HFFc6 (cell line): ENCODE results near the gene CAST. TPM values are rescaled to one million over a fixed set of nuclear protein-coding genes. Genes with fewer than 3 reads are reported as not detected.

Experiments used
- DNase-seq: peaks from one replicate; pipeline ENCODE4 v3.0.0-alpha.2; 2018
- H3K27ac Mint-ChIP-seq: 2 replicates; pipeline ENCODE4 v1.8.0; 2020; ENCODE audit warnings: mild to moderate bottlenecking, mixed read lengths
- H3K27me3 Mint-ChIP-seq: 2 replicates; pipeline ENCODE4 v1.8.0; 2021; ENCODE audit warnings: mild to moderate bottlenecking, moderate library complexity, mixed read lengths; ENCODE audit not compliant: insufficient read depth
- H3K36me3 Mint-ChIP-seq: 2 replicates; pipeline ENCODE4 v1.8.0; 2021; ENCODE audit warnings: low read depth, mixed read lengths
- H3K4me1 Mint-ChIP-seq: 2 replicates; pipeline ENCODE4 v1.8.0; 2020; ENCODE audit warnings: low read depth, mixed read lengths
- H3K4me3 Mint-ChIP-seq: 2 replicates; pipeline ENCODE4 v1.8.0; 2020; ENCODE audit warnings: mild to moderate bottlenecking, moderate library complexity, mixed read lengths
- H3K9me3 Mint-ChIP-seq: 2 replicates; pipeline ENCODE4 v1.8.0; 2020; ENCODE audit warnings: mild to moderate bottlenecking, mixed read lengths
- CTCF ChIP-seq: fragments of 200-600 bp; sonication (generic); IDR thresholded peaks from 2 replicates; pipeline ENCODE4 v1.5.0; 2021; ENCODE audit warnings: antibody characterized with exemption, mild to moderate bottlenecking
- total RNA-seq, 6 experiments: library from RNA; stranded (reverse); fragmentation: NEBNext Ultra II Directional; extraction: Animal tissue kit (Norgen Biotek cat#: 25700); gene quantifications; 2 replicates in 1 of 6; 3 replicates in 5 of 6; pipeline ENCODE4 v1.2.3, GENCODE V29; 2021

Gene CAST
- total RNA-seq, 6 experiments from 2014 or later: 274 to 342 (median 322) TPM

- no peaks in the 10 kb centered on the region; the same call in none of the 2 replicates for H3K27me3 Mint-ChIP-seq
- H3K27ac Mint-ChIP-seq: no peak overlapping the region
- peaks cover 20% of the 10 kb centered on the region for H3K4me1 Mint-ChIP-seq
- no peak for DNase-seq
- no peak overlapping the region for H3K4me3 Mint-ChIP-seq
- H3K36me3 Mint-ChIP-seq: peaks cover 50% of the 10 kb centered on the region
- TF ChIP-seq CTCF: no peak
- H3K9me3 Mint-ChIP-seq: no peaks in the 10 kb centered on the region
These were observed 123.3 kb downstream of the CAST start for GRCh38 chr5:96785326-96786109.

DNA sequence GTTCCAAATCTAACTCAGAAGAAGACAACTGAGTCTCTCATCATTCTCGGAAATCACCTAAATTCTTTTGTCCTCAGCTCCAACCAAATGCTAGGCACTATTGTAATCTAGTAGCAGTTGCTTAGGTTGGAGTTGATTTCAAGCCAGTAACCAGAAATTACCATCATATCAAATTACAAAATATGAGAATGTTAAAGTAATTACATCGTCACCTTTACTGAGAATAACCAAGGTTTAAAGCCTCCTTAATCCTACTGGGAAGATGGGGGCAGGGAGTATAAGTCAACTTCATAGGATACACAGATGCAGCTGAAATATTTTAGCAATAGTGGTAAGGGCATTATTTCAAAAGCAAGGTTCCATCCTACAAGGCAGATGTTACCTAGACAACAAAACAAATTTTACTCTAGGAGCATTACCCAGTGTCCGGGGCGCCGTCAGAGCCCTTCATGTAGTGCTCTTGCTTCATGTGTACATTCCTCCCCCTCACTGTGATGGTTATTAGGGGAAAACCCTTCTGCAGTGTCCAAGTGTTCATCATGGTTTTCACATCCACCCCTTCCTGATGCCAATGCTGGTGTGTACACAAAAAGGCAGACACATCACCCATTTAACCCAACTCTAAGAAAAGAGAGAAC, 126.1 kb downstream of the CAST start:
- H3K36me3 Mint-ChIP-seq: peaks cover 39% of the 10 kb centered on the region
- no peak overlapping the region for H3K27ac Mint-ChIP-seq
- no peaks in the 10 kb centered on the region for H3K9me3 Mint-ChIP-seq

DNA sequence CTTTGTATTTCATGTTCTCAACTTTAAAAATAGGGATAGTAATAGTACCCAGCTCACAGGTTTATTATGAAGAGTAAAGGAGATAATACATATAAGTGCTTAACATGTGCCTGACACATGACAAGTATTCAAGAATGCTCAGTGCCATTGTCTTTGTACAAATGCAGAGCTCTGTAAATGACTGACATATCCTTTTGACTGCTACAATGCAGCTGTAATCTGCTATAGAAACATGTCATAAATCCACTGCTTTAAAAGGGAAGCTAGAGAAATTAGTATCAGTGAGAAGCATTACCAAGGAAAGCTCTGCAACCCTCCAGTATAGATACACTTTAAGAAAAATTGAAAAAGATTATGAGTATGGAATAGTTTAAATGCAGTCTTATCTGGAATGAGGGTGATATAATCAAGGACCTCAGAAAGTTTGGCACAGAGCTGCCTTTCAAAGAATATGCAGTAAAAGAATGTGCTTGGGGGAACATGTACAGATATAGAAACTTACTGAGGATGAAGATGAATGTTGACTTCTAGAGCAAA, 127.7 kb downstream of the CAST start:
- H3K9me3 Mint-ChIP-seq: no peaks in the 10 kb centered on the region
- no peak for DNase-seq
- no peak overlapping the region for H3K27ac Mint-ChIP-seq
- peaks cover 34% of the 10 kb centered on the region; the same call in 1 of the 2 replicates for H3K36me3 Mint-ChIP-seq
- peaks cover 21% of the 10 kb centered on the region for H3K4me1 Mint-ChIP-seq
- peaks cover 2% of the 10 kb centered on the region for H3K27me3 Mint-ChIP-seq
- no peak for TF ChIP-seq CTCF
- no peak overlapping the region for H3K4me3 Mint-ChIP-seq

More for the DNA sequence above, 126.1 kb downstream of the CAST start:
- Mint-ChIP-seq H3K4me1 (peaks cover 21% of the 10 kb centered on the region), H3K27me3 (peaks cover 2% of the 10 kb centered on the region), H3K4me3 (no peak overlapping the region)
- no peak for DNase-seq
- TF ChIP-seq CTCF: no peak

DNA sequence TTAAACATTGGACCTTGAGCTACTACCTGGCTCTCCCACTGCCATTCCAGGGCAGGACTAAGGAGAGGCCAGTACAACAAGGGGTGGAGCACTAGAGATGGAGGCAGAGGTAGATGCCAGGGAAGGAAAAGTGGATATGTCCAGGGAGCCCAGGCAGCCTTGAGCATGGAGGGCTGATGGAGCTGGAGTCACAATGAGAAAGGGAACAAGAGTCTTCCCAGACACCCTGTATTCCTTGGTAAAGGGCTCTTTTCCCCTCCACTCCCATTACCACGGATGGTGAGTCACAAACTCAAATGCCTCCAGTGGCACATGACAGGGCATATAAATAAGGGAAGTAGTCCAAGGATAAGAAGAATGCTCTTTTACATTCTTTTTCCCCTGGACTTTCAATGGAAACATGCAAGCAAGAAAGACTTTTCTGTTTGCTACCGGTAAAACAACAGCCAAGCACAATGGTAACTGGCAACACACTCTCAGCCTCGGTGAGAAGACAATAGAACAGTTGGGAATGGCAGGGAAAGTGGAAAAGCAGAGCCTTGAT, 128.9 kb downstream of the CAST start:
- Mint-ChIP-seq H3K27ac (peak overlapping the region; percentile 52), H3K4me1 (peaks cover 21% of the 10 kb centered on the region), H3K27me3 (peaks cover 2% of the 10 kb centered on the region), H3K9me3 (no peaks in the 10 kb centered on the region), H3K36me3 (peaks cover 35% of the 10 kb centered on the region), H3K4me3 (no peak overlapping the region)
- no peak for TF ChIP-seq CTCF
- DNase-seq: peak; percentile 39

GRCh38 chr5:96794757-96795156, 132.6 kb downstream of the CAST start:
- Mint-ChIP-seq H3K4me1 (peaks cover 19% of the 10 kb centered on the region), H3K9me3 (no peaks in the 10 kb centered on the region), H3K36me3 (peaks cover 42% of the 10 kb centered on the region), H3K27me3 (0 out of 2 replicates have a peak, but pooled peaks cover 2% of the 10 kb centered on the region), H3K4me3 (no peak overlapping the region), H3K27ac (no peak overlapping the region)
- no peak for TF ChIP-seq CTCF
- DNase-seq: no peak
